HUDEP-2 (cell line): ENCODE results near the gene RPL18A.
"Not testable (repeated sequence)": the region's sequence is repeated elsewhere in the genome, so short reads cannot be mapped to it uniquely, and the experiment has no call there.

Experiments
- DNase-seq, 76 experiments: peaks; one replicate each; lab custom pipeline; 2025; ENCODE audit not compliant: unreplicated experiment in 76 of 76; lab: John Stamatoyannopoulos, UW

The RPL18A gene

DNA sequence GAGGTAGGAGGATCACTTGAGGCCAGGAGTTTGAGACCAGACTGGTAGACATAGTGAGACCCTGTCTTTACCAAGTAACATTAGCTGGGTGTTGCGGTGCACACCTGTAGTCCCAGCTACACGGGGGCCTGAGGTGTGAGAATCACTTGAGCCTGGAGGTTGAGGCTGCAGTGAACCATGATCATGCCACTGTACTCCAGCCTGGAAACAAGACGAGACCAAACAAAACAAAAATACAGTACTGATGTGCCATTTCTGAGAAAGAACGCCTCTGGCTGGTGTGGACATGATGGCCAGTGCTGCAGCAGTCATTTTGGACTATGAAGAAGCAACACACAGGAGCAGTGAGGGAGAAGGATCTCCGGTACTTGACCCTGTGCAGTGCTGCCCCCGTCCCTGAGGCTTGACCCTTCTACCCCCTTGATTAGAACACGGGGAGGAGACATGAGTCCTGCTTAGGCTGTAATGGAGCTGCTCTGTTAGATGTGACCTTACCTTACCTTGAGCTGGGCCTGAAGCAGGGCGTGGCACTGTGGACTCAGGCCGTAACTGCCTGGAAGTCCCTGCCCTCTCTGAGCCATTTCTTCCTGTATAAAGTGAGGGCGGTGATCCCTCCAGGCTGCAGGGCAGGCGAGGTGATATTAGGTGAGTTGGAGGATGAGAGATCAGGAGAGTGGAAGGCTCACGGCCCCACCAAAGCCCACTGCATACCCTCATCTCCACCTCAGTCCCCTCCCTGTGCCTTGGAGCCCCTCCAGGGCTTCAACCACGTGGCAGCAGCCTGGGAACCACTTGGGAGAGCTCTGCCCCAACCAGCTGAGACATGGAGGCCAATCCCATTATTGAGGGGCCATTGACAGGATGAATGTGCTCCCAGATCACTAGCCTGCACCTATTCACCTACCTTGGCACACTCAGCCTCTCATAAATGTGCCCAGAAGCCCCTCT, 5.9 kb downstream of the RPL18A start:
- peak in 39 of 76 experiments; percentile 19 to 64 (median 38) for DNase-seq

DNA sequence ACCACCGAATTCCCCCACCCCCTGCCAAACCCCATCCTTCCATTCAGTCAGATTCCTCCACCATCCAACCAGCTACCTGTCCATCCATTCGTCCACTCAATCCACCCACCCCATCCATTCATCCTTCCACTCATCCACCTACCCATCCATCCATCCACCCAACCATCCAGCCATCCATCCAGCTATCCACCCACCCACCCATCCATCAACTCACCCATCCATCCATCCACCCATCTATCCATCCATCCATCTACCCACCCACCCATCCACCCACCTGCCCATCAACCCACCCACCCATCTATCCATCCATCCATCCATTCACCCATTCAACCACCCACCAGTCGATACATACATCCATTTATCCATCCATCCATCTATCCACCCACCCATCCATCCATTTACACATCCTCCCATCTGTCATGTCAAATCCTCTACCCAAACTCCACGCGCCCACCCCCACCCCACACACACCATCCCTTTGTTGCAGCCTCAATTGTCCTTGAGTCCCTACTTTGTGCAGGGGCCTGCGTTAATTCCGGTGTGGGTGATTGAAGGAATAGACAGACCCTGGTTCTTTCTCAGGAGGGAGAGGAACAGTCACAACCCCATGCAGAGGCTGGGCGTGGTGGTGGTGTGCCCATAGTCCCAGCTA, 6.7 kb downstream of the RPL18A start:
- no peak for DNase-seq

DNA sequence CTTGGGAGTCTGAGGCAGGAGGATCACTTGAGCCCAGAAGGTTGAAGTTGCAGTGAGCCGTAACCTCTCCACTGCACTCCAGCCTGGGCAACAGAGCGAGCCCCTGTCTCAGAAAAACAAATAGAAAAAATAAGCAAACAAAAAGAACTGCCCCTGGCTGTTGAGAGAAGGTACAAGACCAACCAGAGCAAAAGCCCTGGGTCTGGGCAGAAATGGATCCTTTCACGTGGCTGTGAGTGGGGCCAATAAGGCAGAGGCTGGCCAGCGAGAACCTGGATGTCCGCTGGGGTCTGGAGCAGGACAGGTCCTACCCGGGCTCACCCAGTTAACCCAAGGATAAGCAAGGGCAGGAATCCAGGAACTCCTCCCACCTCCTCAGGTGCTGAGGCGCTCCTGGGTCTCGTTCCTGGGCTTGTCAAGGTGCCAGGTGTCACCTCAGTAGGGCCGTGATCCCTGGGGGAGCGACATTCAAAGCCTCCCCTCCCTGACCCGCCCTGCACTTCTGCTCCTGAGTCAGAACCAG, 7.3 kb downstream of the RPL18A start:
- no peak for DNase-seq

- DNase-seq = no peak
These were observed 9.0 kb downstream of the RPL18A start for GRCh38 chr19:17868669-17869068.

GRCh38 chr19:17869114-17869608, 9.5 kb downstream of the RPL18A start:
- DNase-seq = no peak

- no peak for DNase-seq
These were observed 11.5 kb downstream of the RPL18A start for GRCh38 chr19:17871032-17871877.

DNA sequence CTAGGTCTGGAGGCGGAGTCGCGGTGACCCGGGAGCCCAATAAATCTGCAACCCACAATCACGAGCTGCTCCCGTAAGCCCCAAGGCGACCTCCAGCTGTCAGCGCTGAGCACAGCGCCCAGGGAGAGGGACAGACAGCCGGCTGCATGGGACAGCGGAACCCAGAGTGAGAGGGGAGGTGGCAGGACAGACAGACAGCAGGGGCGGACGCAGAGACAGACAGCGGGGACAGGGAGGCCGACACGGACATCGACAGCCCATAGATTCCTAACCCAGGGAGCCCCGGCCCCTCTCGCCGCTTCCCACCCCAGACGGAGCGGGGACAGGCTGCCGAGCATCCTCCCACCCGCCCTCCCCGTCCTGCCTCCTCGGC, 12.2 kb downstream of the RPL18A start, which contains the start of gene SLC5A5:
TSS of gene SLC5A5 (plus strand) at position 68 of the 373 bp plus-strand sequence. CDS start 375 bp downstream, outside the sequence.
- no peak for DNase-seq

DNA sequence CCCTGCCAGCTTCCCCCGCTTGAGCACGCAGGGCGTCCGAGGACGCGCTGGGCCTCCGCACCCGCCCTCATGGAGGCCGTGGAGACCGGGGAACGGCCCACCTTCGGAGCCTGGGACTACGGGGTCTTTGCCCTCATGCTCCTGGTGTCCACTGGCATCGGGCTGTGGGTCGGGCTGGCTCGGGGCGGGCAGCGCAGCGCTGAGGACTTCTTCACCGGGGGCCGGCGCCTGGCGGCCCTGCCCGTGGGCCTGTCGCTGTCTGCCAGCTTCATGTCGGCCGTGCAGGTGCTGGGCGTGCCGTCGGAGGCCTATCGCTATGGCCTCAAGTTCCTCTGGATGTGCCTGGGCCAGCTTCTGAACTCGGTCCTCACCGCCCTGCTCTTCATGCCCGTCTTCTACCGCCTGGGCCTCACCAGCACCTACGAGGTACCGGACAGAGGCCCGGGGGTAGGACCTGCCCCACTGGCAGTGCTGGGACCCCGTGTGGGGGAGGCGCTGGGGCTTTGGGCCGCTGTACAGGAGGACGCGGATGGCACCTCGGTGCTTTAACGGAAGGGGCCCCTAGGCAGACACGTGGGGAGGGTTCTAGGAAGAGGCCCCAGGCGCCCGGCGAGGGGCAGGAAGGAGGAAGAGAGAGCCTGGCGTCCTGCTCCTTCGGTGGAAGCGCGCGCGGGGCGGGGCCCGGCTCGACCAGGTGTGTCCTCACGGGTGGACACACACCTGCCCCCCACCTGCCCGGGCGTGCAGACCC, 12.7 kb downstream of the RPL18A start:
- DNase-seq = no peak

DNA sequence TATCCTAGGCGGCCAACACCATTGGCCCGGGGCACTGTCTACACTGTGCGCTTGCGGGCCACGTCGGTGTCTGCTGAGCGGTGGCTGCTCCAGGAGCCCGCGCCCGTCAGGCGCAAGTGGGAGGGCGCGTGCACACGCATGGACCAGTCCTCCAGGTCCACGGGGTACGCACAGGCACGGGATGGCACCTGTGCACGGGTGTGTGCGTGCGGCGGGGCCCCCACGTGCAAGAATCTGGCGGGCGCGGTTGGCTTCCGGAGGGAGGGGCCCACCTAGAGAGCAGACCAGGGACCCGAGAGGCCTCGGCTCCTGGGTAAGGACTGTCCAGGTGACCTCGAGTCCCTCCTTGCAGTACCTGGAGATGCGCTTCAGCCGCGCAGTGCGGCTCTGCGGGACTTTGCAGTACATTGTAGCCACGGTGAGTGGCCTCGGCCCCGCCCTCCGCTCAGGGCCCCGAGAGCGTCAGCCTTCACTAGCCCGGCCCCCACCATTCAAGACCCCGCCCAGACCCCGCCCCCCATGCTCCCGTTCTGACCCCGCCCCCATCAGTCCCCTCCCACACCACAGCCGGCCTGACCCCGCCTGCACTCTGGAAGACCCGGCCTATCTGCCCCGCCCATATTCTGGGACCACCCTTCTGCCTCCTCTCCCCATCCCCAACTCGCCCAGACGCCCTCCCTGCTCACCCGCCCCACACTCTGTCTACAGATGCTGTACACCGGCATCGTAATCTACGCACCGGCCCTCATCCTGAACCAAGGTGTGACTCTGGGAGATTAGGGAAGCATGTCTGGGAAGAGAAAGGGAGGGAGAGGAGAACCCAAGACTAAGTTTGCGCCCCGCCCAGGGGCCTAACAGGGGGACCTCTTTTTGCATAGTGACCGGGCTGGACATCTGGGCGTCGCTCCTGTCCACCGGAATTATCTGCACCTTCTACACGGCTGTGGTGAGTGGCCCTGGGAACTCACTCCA, 14.4 kb downstream of the RPL18A start:
- DNase-seq = peak in 50 of 76 experiments; percentile 14 to 86 (median 62)

DNA sequence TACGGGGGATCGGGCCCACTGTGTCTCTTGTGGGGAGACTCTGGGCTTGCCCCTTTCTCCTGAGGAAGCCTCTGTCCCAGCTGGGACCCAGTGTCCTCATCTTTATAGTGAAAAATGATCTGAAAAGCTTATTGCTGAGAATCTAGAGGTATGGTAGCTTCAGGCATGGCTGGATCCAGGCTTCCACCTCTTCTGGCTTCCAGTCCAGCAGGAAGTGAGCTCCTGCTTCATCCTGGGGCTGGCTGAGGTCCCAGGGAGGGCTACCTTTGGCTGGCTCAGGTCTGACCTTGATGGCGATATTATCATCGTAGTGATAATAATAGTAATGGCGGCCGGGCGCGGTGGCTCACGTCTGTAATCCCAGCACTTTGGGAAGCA, 15.0 kb downstream of the RPL18A start:
- no peak for DNase-seq

GRCh38 chr19:17877696-17878095, 18.0 kb downstream of the RPL18A start:
- DNase-seq = no peak

GRCh38 chr19:17879466-17879865, 19.8 kb downstream of the RPL18A start:
- no peak for DNase-seq

GRCh38 chr19:17881701-17882100, 22.0 kb downstream of the RPL18A start:
- DNase-seq = no peak

DNA sequence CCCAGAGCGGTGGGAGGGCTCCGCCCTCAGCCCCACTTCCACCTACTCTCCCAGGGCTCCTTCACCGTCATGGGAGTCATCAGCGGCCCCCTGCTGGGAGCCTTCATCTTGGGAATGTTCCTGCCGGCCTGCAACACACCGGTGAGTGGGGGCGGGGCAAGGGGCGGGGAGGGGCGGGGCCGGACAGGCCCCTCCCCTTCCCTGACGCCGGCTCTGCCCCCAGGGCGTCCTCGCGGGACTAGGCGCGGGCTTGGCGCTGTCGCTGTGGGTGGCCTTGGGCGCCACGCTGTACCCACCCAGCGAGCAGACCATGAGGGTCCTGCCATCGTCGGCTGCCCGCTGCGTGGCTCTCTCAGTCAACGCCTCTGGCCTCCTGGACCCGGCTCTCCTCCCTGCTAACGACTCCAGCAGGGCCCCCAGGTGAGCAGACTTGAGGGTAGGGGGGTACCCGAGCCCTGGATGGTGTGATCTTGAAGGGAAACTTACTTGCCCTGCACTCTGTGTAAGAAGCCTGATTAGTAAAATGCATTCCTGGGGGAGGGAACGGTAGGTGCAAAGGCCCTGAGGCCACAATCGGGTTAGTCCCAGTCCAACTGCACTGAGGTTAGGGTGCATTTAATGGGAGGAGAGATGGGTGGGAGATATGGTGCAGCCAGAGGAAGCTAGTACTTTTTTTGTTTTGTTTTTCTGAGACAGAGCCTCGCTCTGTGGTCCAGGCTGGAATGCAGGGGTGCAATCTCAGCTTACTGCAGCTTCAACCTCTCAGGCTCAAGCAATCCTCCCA, 24.1 kb downstream of the RPL18A start:
- no peak for DNase-seq

DNA sequence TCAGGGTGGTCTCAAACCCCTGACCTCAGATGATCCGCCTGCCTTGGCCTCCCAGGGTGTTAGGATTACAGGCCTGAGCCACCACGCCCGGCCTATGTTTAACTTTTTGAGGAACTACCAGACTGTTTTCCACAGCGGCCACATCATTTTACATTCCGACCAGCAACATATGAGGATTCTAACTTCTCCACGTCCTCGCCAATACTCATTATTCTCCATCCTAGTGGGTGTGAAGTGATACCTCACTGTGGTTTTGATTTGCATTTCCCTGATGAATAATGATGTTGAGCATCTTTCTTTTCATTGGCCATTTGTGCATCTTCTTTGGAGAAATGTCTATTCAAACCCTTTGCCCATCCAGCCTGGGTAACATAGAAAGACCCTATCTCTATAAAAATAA, 26.8 kb downstream of the RPL18A start:
- DNase-seq = no peak

DNA sequence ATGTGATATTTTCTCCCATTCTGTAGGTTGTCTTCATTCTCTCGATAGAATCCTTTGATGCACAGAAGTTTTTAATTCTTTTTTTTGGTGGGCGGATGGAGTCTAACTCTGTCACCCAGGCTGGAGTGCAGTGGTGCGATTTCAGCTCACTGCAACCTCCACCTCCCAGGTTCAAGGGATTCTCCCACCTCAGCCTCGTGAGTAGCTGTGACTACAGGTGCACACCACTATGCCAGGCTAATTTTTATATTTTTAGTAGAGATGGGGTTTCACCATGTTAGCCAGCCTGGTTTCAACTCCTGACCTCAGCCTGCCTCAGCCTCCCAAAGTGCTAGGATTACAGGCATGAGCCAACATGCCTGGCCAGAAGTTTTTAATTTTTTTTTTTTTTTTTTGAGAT, 27.5 kb downstream of the RPL18A start:
- DNase-seq = not testable (repeated sequence)

DNA sequence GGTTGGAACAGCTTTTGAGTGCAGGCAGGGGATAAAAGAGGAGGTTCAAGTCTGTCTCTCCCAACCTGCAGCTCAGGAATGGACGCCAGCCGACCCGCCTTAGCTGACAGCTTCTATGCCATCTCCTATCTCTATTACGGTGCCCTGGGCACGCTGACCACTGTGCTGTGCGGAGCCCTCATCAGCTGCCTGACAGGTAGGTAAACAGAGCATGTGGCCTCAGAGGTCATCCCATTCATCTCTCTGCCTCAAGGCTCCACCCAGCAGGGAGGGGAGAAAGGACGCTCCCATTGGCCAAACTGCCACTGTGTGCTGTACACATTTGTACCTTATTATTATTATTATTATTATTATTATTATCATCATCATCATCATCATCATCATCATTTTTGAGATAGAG, 28.6 kb downstream of the RPL18A start:
- no peak for DNase-seq
